ENCODE results near the gene TREML1. TPM values are rescaled to one million over a fixed set of nuclear protein-coding genes. Genes with fewer than 3 reads are reported as not detected.

TREML1 gene
- total RNA-seq, 4 donors from 2014 or later = not detected

DNA sequence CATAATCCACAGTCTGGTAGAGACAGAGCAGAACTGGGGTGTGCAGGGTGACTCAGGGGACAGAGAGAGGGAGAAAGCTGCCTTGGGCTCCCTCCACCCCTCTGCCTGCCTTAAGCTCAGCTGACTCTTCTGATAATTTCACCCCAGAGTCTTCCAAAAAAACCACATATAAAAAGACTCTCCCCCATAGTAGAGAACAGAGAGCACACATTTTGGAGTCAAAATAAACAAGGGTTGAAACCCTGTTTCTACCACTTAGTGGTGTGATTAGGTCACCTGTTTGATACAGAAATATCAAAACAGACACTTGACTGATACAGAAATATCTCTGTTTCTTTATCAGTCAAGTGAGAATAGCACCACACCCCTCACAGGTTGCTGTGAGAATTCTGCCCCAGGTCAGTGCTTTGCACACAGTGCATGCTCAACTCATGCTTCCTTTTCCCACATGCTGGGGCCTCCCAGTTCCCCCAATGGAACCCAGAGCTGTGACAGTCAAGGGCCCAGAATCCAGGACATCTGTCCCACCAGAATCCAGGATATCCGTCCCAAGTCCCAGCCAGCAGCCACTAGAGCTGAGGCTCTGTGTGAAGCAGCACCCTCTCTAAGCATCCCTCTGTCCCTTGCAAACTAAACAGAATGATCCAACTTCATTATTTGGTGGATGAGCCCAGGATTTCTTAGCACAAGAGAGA, 45.6 kb upstream of the TREML1 start:
- no peak overlapping the region for H3K4me3 ChIP-seq
- no peaks in the 10 kb centered on the region for H3K4me1 ChIP-seq
- H3K36me3 ChIP-seq = no peaks in the 10 kb centered on the region
- no peaks in the 10 kb centered on the region for H3K9me3 ChIP-seq
- no peak for ATAC-seq
- no peak overlapping the region for H3K27ac ChIP-seq
- H3K27me3 ChIP-seq = peaks cover 29% of the 10 kb centered on the region
- 100% methylated on average over 1 of the region's 1 CpG; no CpG with 5 or more reads in 1 of the 2 donors for WGBS, 2 donors (ENCODE audit: low coverage in 1 of 2)
- TF ChIP-seq, protein P1, sequence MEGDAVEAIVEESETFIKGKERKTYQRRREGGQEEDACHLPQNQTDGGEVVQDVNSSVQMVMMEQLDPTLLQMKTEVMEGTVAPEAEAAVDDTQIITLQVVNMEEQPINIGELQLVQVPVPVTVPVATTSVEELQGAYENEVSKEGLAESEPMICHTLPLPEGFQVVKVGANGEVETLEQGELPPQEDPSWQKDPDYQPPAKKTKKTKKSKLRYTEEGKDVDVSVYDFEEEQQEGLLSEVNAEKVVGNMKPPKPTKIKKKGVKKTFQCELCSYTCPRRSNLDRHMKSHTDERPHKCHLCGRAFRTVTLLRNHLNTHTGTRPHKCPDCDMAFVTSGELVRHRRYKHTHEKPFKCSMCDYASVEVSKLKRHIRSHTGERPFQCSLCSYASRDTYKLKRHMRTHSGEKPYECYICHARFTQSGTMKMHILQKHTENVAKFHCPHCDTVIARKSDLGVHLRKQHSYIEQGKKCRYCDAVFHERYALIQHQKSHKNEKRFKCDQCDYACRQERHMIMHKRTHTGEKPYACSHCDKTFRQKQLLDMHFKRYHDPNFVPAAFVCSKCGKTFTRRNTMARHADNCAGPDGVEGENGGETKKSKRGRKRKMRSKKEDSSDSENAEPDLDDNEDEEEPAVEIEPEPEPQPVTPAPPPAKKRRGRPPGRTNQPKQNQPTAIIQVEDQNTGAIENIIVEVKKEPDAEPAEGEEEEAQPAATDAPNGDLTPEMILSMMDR (IDR thresholded peaks at IDR 0.05) = no peak
- no peak for TF ChIP-seq POLR2A (IDR thresholded peaks at IDR 0.05)
- no peak for TF ChIP-seq POLR2AphosphoS5 (IDR thresholded peaks at IDR 0.05)
- no peak for TF ChIP-seq EP300 (IDR thresholded peaks at IDR 0.05)

DNA sequence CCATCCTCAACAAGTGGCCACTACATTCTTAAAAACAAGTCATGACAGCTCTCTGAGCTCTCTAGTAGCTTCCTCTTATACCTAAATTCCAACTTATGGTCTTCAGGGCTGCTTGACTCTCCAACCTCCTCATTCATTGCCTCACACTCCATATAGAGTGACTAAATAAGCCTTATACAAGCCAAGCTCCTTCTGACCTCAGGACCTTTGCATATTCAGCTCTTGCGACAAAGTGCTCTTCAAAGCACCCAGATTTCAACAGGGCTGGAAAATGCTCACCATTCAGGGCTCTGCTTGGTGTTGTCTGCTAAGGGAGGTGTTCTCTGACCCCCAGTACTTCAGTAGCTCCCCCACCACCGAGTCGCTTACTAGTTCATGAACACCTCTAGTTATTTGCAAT, 43.1 kb upstream of the TREML1 start:
- Histone ChIP-seq H3K4me1 (no peaks in the 10 kb centered on the region), H3K36me3 (no peaks in the 10 kb centered on the region), H3K9me3 (no peaks in the 10 kb centered on the region), H3K27ac (no peak overlapping the region), H3K4me3 (no peak overlapping the region), H3K27me3 (peaks cover 54% of the 10 kb centered on the region)
- ATAC-seq = no peak
- WGBS, 2 donors (ENCODE audit: low coverage in 1 of 2) = 75 to 93% methylated on average over 3 of the region's 3 CpGs
- TF ChIP-seq EP300 (IDR thresholded peaks at IDR 0.05) (no peak), POLR2A (IDR thresholded peaks at IDR 0.05) (no peak), POLR2AphosphoS5 (IDR thresholded peaks at IDR 0.05) (no peak)

DNA sequence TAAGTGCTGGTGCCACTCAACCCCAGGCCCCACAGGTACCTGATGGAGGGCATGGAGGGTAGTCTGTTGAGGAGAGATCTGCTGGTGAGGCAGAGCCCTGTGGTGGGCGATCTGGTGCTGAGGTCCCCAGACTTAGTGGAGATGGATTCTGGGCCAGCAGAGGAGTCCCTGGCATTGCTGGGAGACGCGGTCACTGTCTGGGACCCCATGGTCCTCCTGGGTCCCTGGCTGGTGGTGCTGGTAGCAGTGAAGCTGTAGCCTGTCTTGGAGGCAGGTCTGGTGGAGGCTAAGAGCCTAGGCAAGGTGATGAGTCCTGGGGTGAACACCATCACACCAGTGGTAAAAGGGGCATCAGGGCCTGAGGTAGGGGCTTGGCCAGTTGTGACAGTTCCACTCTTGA, 40.2 kb upstream of the TREML1 start:
- peaks cover 66% of the 10 kb centered on the region for H3K27me3 ChIP-seq
- no peak for TF ChIP-seq EP300 (IDR thresholded peaks at IDR 0.05)
- no peak for TF ChIP-seq POLR2AphosphoS5 (IDR thresholded peaks at IDR 0.05)
- TF ChIP-seq POLR2A (IDR thresholded peaks at IDR 0.05) = no peak
- TF ChIP-seq, protein P1 (IDR thresholded peaks at IDR 0.05) = no peak
- no peaks in the 10 kb centered on the region for H3K4me1 ChIP-seq
- no peaks in the 10 kb centered on the region for H3K36me3 ChIP-seq
- H3K9me3 ChIP-seq = peaks cover 0 to 14% (median 0%) of the 10 kb centered on the region in 3 donors
- no peak overlapping the region for H3K27ac ChIP-seq
- no peak overlapping the region for H3K4me3 ChIP-seq
- no CpG with 5 or more reads among the region's 3 CpGs for WGBS, 2 donors (ENCODE audit: low coverage in 1 of 2)
- ATAC-seq = no peak

DNA sequence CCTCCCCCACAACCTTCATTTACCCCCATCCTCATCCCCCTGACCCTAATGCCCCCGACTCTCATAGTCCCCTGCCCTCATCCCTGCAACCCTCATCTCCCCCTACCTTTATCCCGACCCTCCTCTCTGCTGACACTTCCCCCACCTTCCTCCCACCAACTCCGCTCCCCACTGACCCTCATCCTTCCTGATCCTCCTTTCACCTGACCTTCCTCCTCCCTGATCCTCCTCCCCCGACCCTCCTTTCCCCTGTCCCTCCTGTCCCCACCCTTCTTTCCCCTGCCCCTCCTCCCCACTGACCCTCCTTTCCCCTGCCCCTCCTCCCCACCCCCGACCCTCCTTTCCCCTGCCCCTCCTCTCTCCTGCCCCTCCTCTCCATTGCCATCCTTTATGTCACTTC, 39.7 kb upstream of the TREML1 start:
- TF ChIP-seq POLR2A (IDR thresholded peaks at IDR 0.05) = no peak
- no peak for TF ChIP-seq POLR2AphosphoS5 (IDR thresholded peaks at IDR 0.05)
- TF ChIP-seq, protein P1 (IDR thresholded peaks at IDR 0.05) = no peak
- TF ChIP-seq EP300 (IDR thresholded peaks at IDR 0.05) = no peak
- Histone ChIP-seq H3K27me3 (peaks cover 66% of the 10 kb centered on the region), H3K4me3 (no peak overlapping the region), H3K36me3 (no peaks in the 10 kb centered on the region), H3K9me3 (peaks cover 0 to 15% (median 0%) of the 10 kb centered on the region in 3 donors), H3K27ac (no peak overlapping the region), H3K4me1 (no peaks in the 10 kb centered on the region)
- ATAC-seq = no peak
- 40 to 47% methylated on average over 4 of the region's 5 CpGs for WGBS, 2 donors (ENCODE audit: low coverage in 1 of 2)

DNA sequence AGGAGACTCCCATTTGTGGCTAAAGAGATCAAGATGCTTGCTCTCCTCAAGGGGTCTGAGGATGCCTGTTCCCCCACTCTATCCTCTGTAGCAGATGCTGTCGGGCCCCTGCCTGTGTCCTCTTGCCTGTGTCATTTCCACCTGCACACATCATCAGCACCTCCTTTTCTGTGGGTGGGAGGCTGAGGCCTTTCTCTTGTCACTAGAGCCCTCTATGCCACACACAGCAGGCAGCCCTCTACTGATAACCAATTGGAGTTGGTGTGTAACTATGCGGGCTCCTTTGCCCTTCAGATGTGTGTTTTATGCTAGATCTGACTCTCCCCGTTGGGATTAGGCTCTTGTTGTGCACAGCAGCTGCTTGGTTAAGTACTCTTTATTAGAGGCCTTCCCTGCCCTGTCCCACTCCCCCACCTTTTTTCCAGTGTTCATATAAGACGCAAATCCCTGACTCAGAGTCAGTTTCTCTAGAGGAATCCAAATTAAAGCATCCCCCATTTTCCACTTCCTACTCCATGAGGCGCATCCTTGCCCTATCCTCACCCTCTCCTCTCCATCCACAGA, 39.1 kb upstream of the TREML1 start:
- TF ChIP-seq, protein P1 (IDR thresholded peaks at IDR 0.05) = no peak
- TF ChIP-seq EP300 (IDR thresholded peaks at IDR 0.05) = no peak
- no peak for TF ChIP-seq POLR2AphosphoS5 (IDR thresholded peaks at IDR 0.05)
- no peak for TF ChIP-seq POLR2A (IDR thresholded peaks at IDR 0.05)

More for the DNA sequence above, 39.1 kb upstream of the TREML1 start:
- Histone ChIP-seq H3K4me3 (no peak overlapping the region), H3K4me1 (no peaks in the 10 kb centered on the region), H3K36me3 (no peaks in the 10 kb centered on the region), H3K27ac (no peak overlapping the region), H3K9me3 (peaks cover 0 to 15% (median 0%) of the 10 kb centered on the region in 3 donors), H3K27me3 (peaks cover 66% of the 10 kb centered on the region)
- ATAC-seq = no peak
- 72 to 75% methylated on average over 2 to 5 of the region's 5 CpGs for WGBS, 2 donors (ENCODE audit: low coverage in 1 of 2)
